ENCODE measurements around the gene ZNF606.

The ZNF606 gene

GRCh38 chr19:57934820-57935665, 67.6 kb downstream of the ZNF606 start, which contains the start of gene ZNF418:
TSS of gene ZNF418 (minus strand) at chr19:57935402. CDS start at chr19:57933822, 1,580 bp downstream.
- no peak within 1 kb of the TSS for H3K27ac ChIP-seq (ENCODE audit: low read length, poor library complexity, severe bottlenecking)
- WGBS, result 2% methylated on average over 50 of the region's 54 CpGs

GRCh38 chr19:57927587-57927986, 75.0 kb downstream of the ZNF606 start:
- Histone ChIP-seq H2BK12ac (ENCODE audit: low read length in 2 of 2) (no peak overlapping the region), H3K36me3 (ENCODE audit: control insufficient read depth in 1 of 2, insufficient read depth in 2 of 2, low read depth in 1 of 2, low read length in 2 of 2) (peaks cover 55 to 62% of the 10 kb centered on the region in 2 experiments), H3K4me1 (ENCODE audit: control insufficient read depth, insufficient read depth, low read depth, low read length) (no peaks in the 10 kb centered on the region), H3K4ac (ENCODE audit: low read depth in 1 of 2, low read length in 2 of 2) (no peak overlapping the region), H2BK120ac (ENCODE audit: low read depth, low read length) (no peak overlapping the region), H3K9me3 (ENCODE audit: control insufficient read depth, low read length) (peaks cover 72% of the 10 kb centered on the region), H3K9ac (ENCODE audit: low read length) (no peak overlapping the region), H4K8ac (ENCODE audit: low read length) (no peak overlapping the region), H3K27me3 (ENCODE audit: control insufficient read depth in 1 of 2, insufficient read depth in 1 of 2, low read length in 2 of 2) (no peaks in the 10 kb centered on the region), H4K91ac (ENCODE audit: low read length) (no peak overlapping the region), H2BK5ac (ENCODE audit: low read depth, low read length, poor library complexity, severe bottlenecking) (no peak overlapping the region), H2BK15ac (ENCODE audit: low read depth, poor library complexity, severe bottlenecking) (no peak overlapping the region), H3K18ac (ENCODE audit: low read depth in 1 of 2, low read length in 2 of 2) (no peak overlapping the region), H3K23ac (ENCODE audit: low read length in 2 of 2) (no peak overlapping the region), H3K27ac (ENCODE audit: low read length, poor library complexity, severe bottlenecking) (no peak overlapping the region), H2AFZ (ENCODE audit: low read depth, low read length) (no peak overlapping the region), H3K14ac (ENCODE audit: low read length in 2 of 2) (no peak overlapping the region), H2AK5ac (ENCODE audit: low read length, severe bottlenecking) (no peak overlapping the region), H3K79me1 (replicated peaks; ENCODE audit: low read length, poor library complexity, severe bottlenecking) (peaks cover 46% of the 10 kb centered on the region), H3K4me3 (ENCODE audit: insufficient read depth in 1 of 2, low read depth in 1 of 2, low read length in 2 of 2) (no peak overlapping the region), H3K4me2 (ENCODE audit: low read length, poor library complexity, severe bottlenecking) (no peak overlapping the region)
- DNase-seq, result no peak
- 98% methylated on average over 4 of the region's 4 CpGs for WGBS

More at GRCh38 chr19:57934820-57935665, 67.6 kb downstream of the ZNF606 start, which contains the start of gene ZNF418:
- Histone ChIP-seq H3K27me3 (ENCODE audit: control insufficient read depth in 1 of 2, insufficient read depth in 1 of 2, low read length in 2 of 2) (no peaks in the 10 kb centered on the region), H4K8ac (ENCODE audit: low read length) (peak within 1 kb of the TSS; percentile 9), H3K4me2 (ENCODE audit: low read length, poor library complexity, severe bottlenecking) (peak within 1 kb of the TSS; percentile 67), H2BK15ac (ENCODE audit: low read depth, poor library complexity, severe bottlenecking) (no peak within 1 kb of the TSS), H2BK120ac (ENCODE audit: low read depth, low read length) (no peak within 1 kb of the TSS), H2BK12ac (ENCODE audit: low read length in 2 of 2) (no peak within 1 kb of the TSS), H3K79me1 (replicated peaks; ENCODE audit: low read length, poor library complexity, severe bottlenecking) (peaks cover 42% of the 10 kb centered on the region), H3K14ac (ENCODE audit: low read length in 2 of 2) (no peak within 1 kb of the TSS), H3K4me1 (ENCODE audit: control insufficient read depth, insufficient read depth, low read depth, low read length) (no peaks in the 10 kb centered on the region), H2AFZ (ENCODE audit: low read depth, low read length) (peak within 1 kb of the TSS; percentile 85), H2AK5ac (ENCODE audit: low read length, severe bottlenecking) (no peak within 1 kb of the TSS), H4K91ac (ENCODE audit: low read length) (peak within 1 kb of the TSS; percentile 0), H3K18ac (ENCODE audit: low read depth in 1 of 2, low read length in 2 of 2) (peak within 1 kb of the TSS in 1 of 2 experiments; percentile 52), H2BK5ac (ENCODE audit: low read depth, low read length, poor library complexity, severe bottlenecking) (no peak within 1 kb of the TSS), H3K9ac (ENCODE audit: low read length) (peak within 1 kb of the TSS; percentile 91), H3K23ac (ENCODE audit: low read length in 2 of 2) (peak within 1 kb of the TSS in 1 of 2 experiments; percentile 68), H3K4ac (ENCODE audit: low read depth in 1 of 2, low read length in 2 of 2) (peak within 1 kb of the TSS in 1 of 2 experiments; percentile 59), H3K4me3 (ENCODE audit: insufficient read depth in 1 of 2, low read depth in 1 of 2, low read length in 2 of 2) (peak within 1 kb of the TSS; percentile 72 to 90), H3K36me3 (ENCODE audit: control insufficient read depth in 1 of 2, insufficient read depth in 2 of 2, low read depth in 1 of 2, low read length in 2 of 2) (peaks cover 31 to 33% of the 10 kb centered on the region in 2 experiments), H3K9me3 (ENCODE audit: control insufficient read depth, low read length) (peaks cover 34% of the 10 kb centered on the region)
- peak; percentile 88 for DNase-seq

All from mesenchymal stem cell (in vitro differentiated cells and primary cell).